Transverse colon (tissue), 4 donors: ENCODE measurements around the gene TMEM128. TPM values are rescaled to one million over a fixed set of nuclear protein-coding genes. Genes with fewer than 3 reads are reported as not detected.
"Not testable (repeated sequence)": the region's sequence is repeated elsewhere in the genome, so short reads cannot be mapped to it uniquely, and the experiment has no call there.

Source experiments
- DNase-seq: peaks from one replicate; pipeline ENCODE4 v3.0.0-alpha.2; 2019
- H3K27ac ChIP-seq, 4 donors: fragments of 200-600 bp; sonication (generic); 2 replicates each; pipeline ENCODE4 v1.5.1; 2016 to 2018; ENCODE audit warnings: inconsistent platforms in 4 of 4
- H3K27me3 ChIP-seq: fragments of 200-600 bp; sonication (generic); 2 replicates; pipeline ENCODE4 v1.5.1; 2017; ENCODE audit warnings: inconsistent platforms
- H3K36me3 ChIP-seq, 4 donors: fragments of 200-600 bp; sonication (generic); 2 replicates each; pipeline ENCODE4 v1.5.1; 2017 to 2019; ENCODE audit warnings: inconsistent platforms in 4 of 4
- H3K4me1 ChIP-seq, 4 donors: fragments of 200-600 bp; sonication (generic); 2 replicates each; pipeline ENCODE4 v1.5.1; 2017 to 2020; ENCODE audit warnings: inconsistent platforms in 4 of 4
- H3K4me3 ChIP-seq, 4 donors: fragments of 200-600 bp; sonication (generic); 1 replicate in 1 of 4; 2 replicates in 3 of 4; pipeline versions ENCODE4 v1.5.1 to v1.6.1; 2017 to 2019; ENCODE audit warnings: inconsistent platforms in 4 of 4
- H3K9me3 ChIP-seq, 2 donors: fragments of 200-600 bp; sonication (generic); 2 replicates each; pipeline ENCODE4 v1.5.1; 2017 to 2019; ENCODE audit warnings: inconsistent platforms in 2 of 2
- CTCF ChIP-seq, 5 experiments: fragments of 200-600 bp in 3 of 5; fragments of 450-650 bp in 2 of 5; sonication (generic) in 3 of 5; IDR thresholded peaks; 1 replicate in 2 of 5; 2 replicates in 3 of 5; pipeline ENCODE4 v1.5.1; 2016 to 2017; ENCODE audit warnings: antibody characterized with exemption in 5 of 5, inconsistent platforms in 3 of 5, mild to moderate bottlenecking in 2 of 5, moderate library complexity in 1 of 5
- EP300 ChIP-seq: sonication (generic); formaldehyde crosslinking; IDR thresholded peaks from one replicate; pipeline ENCODE4 v1.6.1; 2017; ENCODE audit warnings: antibody characterized with exemption, low read depth
- POLR2A ChIP-seq: fragments of 450-650 bp; IDR thresholded peaks from one replicate; pipeline ENCODE4 v1.6.1; 2016; ENCODE audit warnings: antibody characterized with exemption, mild to moderate bottlenecking, moderate library complexity
- POLR2AphosphoS5 ChIP-seq, 3 donors: sonication (generic); formaldehyde crosslinking; IDR thresholded peaks; one replicate each; pipeline ENCODE4 v1.6.1; 2016; ENCODE audit warnings: antibody characterized with exemption in 3 of 3
- WGBS, 2 donors: methylation state at CpG; one replicate each; pipeline ENCODE4 v1.1.5; 2018; ENCODE audit warnings: low coverage in 1 of 2; 5-methylcytosine and 5-hydroxymethylcytosine counted together
- in situ Hi-C, 4 donors: fragments of 200-750 bp; cut with MboI; loops; one replicate each; pipeline versions ENCODE4 v1.15.0 to v1.15.1; 2017; ENCODE audit warnings: low sequenced_read_pairs in 3 of 4, low pct_ligation_motif_present in 1 of 4, low pct_unique_long_range_greater_than_20kb in 1 of 4
- intact Hi-C: fragments of 100-400 bp; cut with DNase I; formaldehyde crosslinking; loops from one replicate; pipeline ENCODE4 v1.15.1; 2023; ENCODE audit warnings: low total_unique reads
- total RNA-seq, 4 donors: library from RNA; depleted of rRNA; stranded (reverse); fragments of >200 nt; gene quantifications; one replicate each; pipeline ENCODE4 v1.1.0, GENCODE V29; 2016

The TMEM128 gene
- total RNA-seq, 4 donors from 2014 or later = 8.8 to 22.0 (median 14.4) TPM

- Histone ChIP-seq H3K27ac (peak overlapping the region in 2 of 4 donors; percentile 15 to 35), H3K4me1 (no peaks in the 10 kb centered on the region), H3K9me3 (no peaks in the 10 kb centered on the region), H3K4me3 (no peak overlapping the region), H3K27me3 (no peaks in the 10 kb centered on the region), H3K36me3 (peaks cover 0 to 14% (median 7%) of the 10 kb centered on the region in 4 donors)
- 80% methylated on average over 1 of the region's 1 CpG; no CpG with 5 or more reads in 1 of the 2 donors for WGBS, 2 donors
- in situ Hi-C loops = no loop called here
- no peak for TF ChIP-seq EP300
- no peak for TF ChIP-seq POLR2A
- no peak for TF ChIP-seq CTCF (IDR thresholded peaks at IDR 0.05)
- TF ChIP-seq POLR2AphosphoS5 (IDR thresholded peaks at IDR 0.05) = no peak
- DNase-seq = no peak
- intact Hi-C loops = no loop called here
These were observed 20.8 kb upstream of the TMEM128 start for GRCh38 chr4:4268776-4269175.

- H3K4me1 ChIP-seq = no peaks in the 10 kb centered on the region
- peak overlapping the region in 1 of 4 donors; percentile 35 for H3K27ac ChIP-seq
- H3K4me3 ChIP-seq = no peak overlapping the region
- H3K27me3 ChIP-seq = no peaks in the 10 kb centered on the region
- H3K9me3 ChIP-seq = no peaks in the 10 kb centered on the region
- H3K36me3 ChIP-seq = peaks cover 0 to 6% (median 3%) of the 10 kb centered on the region in 4 donors
- in situ Hi-C loops = no loop called here
- intact Hi-C loops = no loop called here
- TF ChIP-seq POLR2AphosphoS5 (IDR thresholded peaks at IDR 0.05) (no peak), CTCF (IDR thresholded peaks at IDR 0.05) (no peak), POLR2A (no peak), EP300 (no peak)
- 61 to 88% methylated on average over 5 of the region's 5 CpGs for WGBS, 2 donors
- no peak for DNase-seq
These were observed 20.0 kb upstream of the TMEM128 start for GRCh38 chr4:4267981-4268380.

- no peak for DNase-seq
- H3K4me3 ChIP-seq = no peak overlapping the region
- H3K27ac ChIP-seq = no peak overlapping the region
- peaks cover 0 to 10% (median 0%) of the 10 kb centered on the region in 4 donors for H3K4me1 ChIP-seq
- no peaks in the 10 kb centered on the region for H3K9me3 ChIP-seq
- H3K27me3 ChIP-seq = no peaks in the 10 kb centered on the region
- intact Hi-C loops (no loop called here), in situ Hi-C loops (no loop called here)
- TF ChIP-seq CTCF (IDR thresholded peaks at IDR 0.05) (peak in 2 of 5 experiments; percentile 8 to 11), POLR2AphosphoS5 (IDR thresholded peaks at IDR 0.05) (no peak)
- no peaks in the 10 kb centered on the region for H3K36me3 ChIP-seq
- WGBS, 2 donors = 43 to 58% methylated on average over 2 to 5 of the region's 6 CpGs
These were observed 12.2 kb upstream of the TMEM128 start for GRCh38 chr4:4260185-4260751.

- no peaks in the 10 kb centered on the region for H3K27me3 ChIP-seq
- in situ Hi-C loops (loop anchor here in 3 of 4 donors (10.0 kb wide), 2 partner anchors 75 to 85 kb away; no protein-coding TSS in a partner anchor), intact Hi-C loops (no loop called here)
- 33 to 34% methylated on average over 8 to 9 of the region's 9 CpGs for WGBS, 2 donors
- TF ChIP-seq EP300 (no peak), CTCF (IDR thresholded peaks at IDR 0.05) (no peak), POLR2A (no peak), POLR2AphosphoS5 (IDR thresholded peaks at IDR 0.05) (no peak)
- no peaks in the 10 kb centered on the region for H3K36me3 ChIP-seq
- H3K9me3 ChIP-seq = no peaks in the 10 kb centered on the region
- no peak for DNase-seq
- H3K27ac ChIP-seq = no peak overlapping the region
- H3K4me1 ChIP-seq = peaks cover 0 to 10% (median 0%) of the 10 kb centered on the region in 4 donors
- H3K4me3 ChIP-seq = no peak overlapping the region
These were observed 11.6 kb upstream of the TMEM128 start for GRCh38 chr4:4259484-4260100.

DNA sequence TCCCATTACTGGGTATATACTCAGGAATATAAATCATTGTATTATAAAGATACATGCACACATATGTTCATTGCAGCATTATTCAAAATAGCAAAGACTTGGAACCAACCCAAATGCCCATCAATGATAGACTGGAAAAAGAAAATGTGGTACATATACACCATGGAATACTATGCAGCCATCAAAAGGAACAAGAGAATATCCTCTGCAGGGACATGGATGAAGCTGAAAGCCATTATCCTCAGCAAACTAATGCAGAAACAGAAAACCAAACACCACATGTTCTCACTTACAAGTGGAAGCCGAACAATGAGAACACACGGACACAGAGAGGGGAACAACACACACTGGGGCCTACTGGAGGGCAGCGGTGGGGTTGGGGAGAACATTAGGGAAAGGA lies 9.7 kb upstream of the TMEM128 start:
- H3K36me3 ChIP-seq, H3K27ac ChIP-seq, H3K9me3 ChIP-seq, H3K4me1 ChIP-seq, intact Hi-C loops, DNase-seq, H3K27me3 ChIP-seq, H3K4me3 ChIP-seq: not testable (repeated sequence)
- WGBS, 2 donors = 80 to 94% methylated on average over 3 of the region's 3 CpGs
- in situ Hi-C loops = loop anchor here in 3 of 4 donors (10.0 kb wide), 2 partner anchors 77 to 87 kb away; no protein-coding TSS in a partner anchor
